Liver (tissue), 9 donors: ENCODE measurements around the gene FIGNL1. TPM values are rescaled to one million over a fixed set of nuclear protein-coding genes. Genes with fewer than 3 reads are reported as not detected.

Experiments used
- DNase-seq: peaks from one replicate; pipeline ENCODE4 v3.0.0-alpha.2; 2017; ENCODE audit warnings: low spot score
- H3K27ac ChIP-seq, 2 donors: one replicate each; pipeline ENCODE4 v1.7.0; 2013; ENCODE audit warnings: inconsistent platforms in 2 of 2, low read length in 2 of 2, control low read depth in 1 of 2, low read depth in 1 of 2, mild to moderate bottlenecking in 1 of 2
- H3K27me3 ChIP-seq, 4 donors: one replicate each; pipeline versions ENCODE4 v1.6.1 to v1.7.0; 2013; ENCODE audit warnings: low read length in 3 of 4, inconsistent platforms in 1 of 4, mild to moderate bottlenecking in 1 of 4, moderate library complexity in 1 of 4; ENCODE audit not compliant: control insufficient read depth in 4 of 4, insufficient read depth in 4 of 4
- H3K36me3 ChIP-seq, 4 donors: one replicate each; pipeline versions ENCODE4 v1.6.1 to v1.7.0; 2013; ENCODE audit warnings: low read length in 3 of 4, mild to moderate bottlenecking in 3 of 4, low read depth in 1 of 4, moderate library complexity in 1 of 4; ENCODE audit not compliant: control insufficient read depth in 4 of 4, insufficient read depth in 3 of 4
- H3K4me1 ChIP-seq, 4 donors: one replicate each; pipeline versions ENCODE4 v1.6.1 to v1.7.0; 2013; ENCODE audit warnings: low read length in 3 of 4, mild to moderate bottlenecking in 3 of 4, moderate library complexity in 1 of 4; ENCODE audit not compliant: control insufficient read depth in 4 of 4, insufficient read depth in 4 of 4
- H3K4me3 ChIP-seq, 3 donors: one replicate each; pipeline versions ENCODE4 v1.6.1 to v1.7.0; 2013; ENCODE audit warnings: low read length in 3 of 3, control low read depth in 1 of 3, low read depth in 1 of 3, mild to moderate bottlenecking in 1 of 3
- H3K9ac ChIP-seq, 2 donors: one replicate each; pipeline ENCODE4 v1.7.0; 2013; ENCODE audit warnings: low read length in 2 of 2, mild to moderate bottlenecking in 2 of 2, moderate library complexity in 2 of 2, control low read depth in 1 of 2, low read depth in 1 of 2
- H3K9me3 ChIP-seq, 4 donors: one replicate each; pipeline versions ENCODE4 v1.6.1 to v1.7.0; 2013; ENCODE audit warnings: low read length in 3 of 4; ENCODE audit not compliant: control insufficient read depth in 4 of 4
- EGR1 ChIP-seq, 2 donors: IDR thresholded peaks; 2 replicates each; pipeline ENCODE4 v1.6.1; 2016 to 2018; ENCODE audit warnings: antibody characterized with exemption in 2 of 2, low read depth in 2 of 2
- FOXA1 ChIP-seq: IDR thresholded peaks from 2 replicates; pipeline ENCODE4 v1.6.1; 2016; ENCODE audit warnings: antibody characterized with exemption
- FOXA2 ChIP-seq: IDR thresholded peaks from 2 replicates; pipeline ENCODE4 v1.6.1; 2016; ENCODE audit warnings: antibody characterized with exemption
- GABPA ChIP-seq, 2 donors: IDR thresholded peaks in 1 of 2; conservative IDR thresholded peaks in 1 of 2; 2 replicates each; pipeline ENCODE4 v1.6.1; 2016; ENCODE audit warnings: antibody characterized with exemption in 2 of 2, mild to moderate bottlenecking in 1 of 2, moderate library complexity in 1 of 2
- HNF4A ChIP-seq, 2 donors: conservative IDR thresholded peaks; 2 replicates each; pipeline ENCODE4 v1.6.1; 2016; ENCODE audit warnings: antibody characterized with exemption in 2 of 2, mild to moderate bottlenecking in 2 of 2
- HNF4G ChIP-seq: IDR thresholded peaks from 2 replicates; pipeline ENCODE4 v1.6.1; 2016; ENCODE audit warnings: antibody characterized with exemption
- JUND ChIP-seq, 2 donors: IDR thresholded peaks; 2 replicates each; pipeline ENCODE4 v1.6.1; 2016; ENCODE audit warnings: antibody characterized with exemption in 2 of 2
- NR2F2 ChIP-seq: IDR thresholded peaks from 2 replicates; pipeline ENCODE4 v1.6.1; 2016; ENCODE audit warnings: antibody characterized with exemption
- RAD21 ChIP-seq, 2 donors: IDR thresholded peaks; 2 replicates each; pipeline ENCODE4 v1.6.1; 2016; ENCODE audit warnings: antibody characterized with exemption in 2 of 2, mild to moderate bottlenecking in 2 of 2
- RXRA ChIP-seq, 2 donors: IDR thresholded peaks; 2 replicates each; pipeline ENCODE4 v1.6.1; 2017 to 2018; ENCODE audit warnings: antibody characterized with exemption in 2 of 2, mild to moderate bottlenecking in 1 of 2
- SP1 ChIP-seq: IDR thresholded peaks from 2 replicates; pipeline ENCODE4 v1.6.1; 2018; ENCODE audit warnings: antibody characterized with exemption, mild to moderate bottlenecking
- TAF1 ChIP-seq: conservative IDR thresholded peaks from 2 replicates; pipeline ENCODE4 v1.6.1; 2016; ENCODE audit warnings: antibody characterized with exemption, mild to moderate bottlenecking
- YY1 ChIP-seq: IDR thresholded peaks from 2 replicates; pipeline ENCODE4 v1.6.1; 2016; ENCODE audit warnings: antibody characterized with exemption, mild to moderate bottlenecking
- WGBS: extraction: QIAGEN DNeasy Blood & Tissue Kit; methylation state at CpG from one replicate; pipeline ENCODE4 v1.1.7; 2013; 5-methylcytosine and 5-hydroxymethylcytosine counted together
- polyA plus RNA-seq, 2 donors: library from polyadenylated mRNA; stranded (reverse) in 1 of 2; unstranded in 1 of 2; fragments of 200-250 nt in 1 of 2; fragments of >200 nt in 1 of 2; fragmentation: Nextera tagmentation in 1 of 2; extraction: Ambion mirVana in 1 of 2; gene quantifications; one replicate each; pipeline versions ENCODE4 v1.2.1 to v1.2.3, GENCODE V29; 2013 to 2015
- total RNA-seq, 2 donors: library from RNA; depleted of rRNA; stranded (reverse); fragments of >200 nt; gene quantifications; one replicate each; pipeline ENCODE4 v1.2.3, GENCODE V29; 2014
- TF ChIP-seq, protein P1 (sequence below): IDR thresholded peaks from 2 replicates; pipeline ENCODE4 v1.6.1; 2016; ENCODE audit warnings: antibody characterized with exemption
- TF ChIP-seq, protein P2 (sequence below): fragments of 150-350 bp; IDR thresholded peaks from 2 replicates; pipeline ENCODE4 v1.5.1; 2017; ENCODE audit warnings: improper control_type of control experiment, low read depth, low read length; ENCODE audit not compliant: missing input control
- TF ChIP-seq, protein P3 (sequence below): IDR thresholded peaks from 2 replicates; pipeline ENCODE4 v1.6.1; 2016; ENCODE audit warnings: antibody characterized with exemption
- TF ChIP-seq, protein P4 (sequence below): IDR thresholded peaks from 2 replicates; pipeline ENCODE4 v1.6.1; 2016; ENCODE audit warnings: antibody characterized with exemption
- TF ChIP-seq, protein P5 (sequence below): IDR thresholded peaks from 2 replicates; pipeline ENCODE4 v1.6.1; 2016; ENCODE audit warnings: antibody characterized with exemption, mild to moderate bottlenecking
- donor health status: healthy.
- donor health status: healthy.
- donor health status: healthy.
- donor health status: healthy.
- donor health status: healthy.

FIGNL1 gene
- total and polyA plus RNA-seq, 4 donors: 1.2 to 13.2 (median 3.3) TPM

DNA sequence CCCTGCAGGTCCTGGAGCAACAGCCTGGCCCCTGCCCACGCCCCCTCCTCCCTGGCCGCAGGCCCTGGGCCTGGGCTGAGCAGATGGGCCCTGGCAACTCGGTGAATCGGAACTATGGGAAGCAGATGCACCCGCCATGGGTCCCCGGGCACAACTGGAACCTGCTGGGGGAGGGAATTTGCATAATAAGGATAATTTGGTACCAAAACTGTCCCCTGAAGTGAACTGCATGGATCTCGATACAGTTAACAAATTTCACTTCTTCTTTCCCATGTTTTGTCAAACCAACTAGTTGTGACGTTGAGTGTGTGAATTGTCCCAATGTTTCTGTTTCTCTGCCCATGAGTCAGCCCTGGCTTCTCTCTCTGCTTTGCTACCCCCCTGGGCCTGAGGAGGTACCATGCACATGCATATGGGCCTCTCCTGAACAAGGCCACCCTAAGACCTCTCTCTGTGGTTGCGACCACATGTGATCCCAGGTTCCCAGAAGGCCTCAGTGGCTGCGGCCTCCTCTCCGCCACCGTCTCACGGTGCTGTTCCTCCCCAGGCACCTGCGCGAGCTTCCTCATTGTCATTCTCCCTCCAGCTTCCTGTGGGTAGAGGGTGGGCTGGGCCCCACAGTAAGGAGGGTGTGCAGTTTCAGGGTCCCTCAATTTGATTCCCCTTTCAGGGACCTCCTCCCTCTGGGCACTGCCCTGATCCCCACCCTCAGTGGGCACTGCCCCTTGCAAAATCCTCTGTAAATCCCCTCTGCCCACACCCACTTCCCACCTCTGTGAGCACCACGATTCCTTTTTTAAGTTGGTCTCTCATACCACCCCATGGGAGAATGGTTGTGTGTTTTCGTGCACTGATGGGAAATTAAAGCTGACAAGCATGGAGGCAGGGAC, 40.0 kb downstream of the FIGNL1 start:
- H3K4me1 ChIP-seq: no peaks in the 10 kb centered on the region
- DNase-seq: no peak
- H3K9ac ChIP-seq: no peak overlapping the region
- no peaks in the 10 kb centered on the region for H3K9me3 ChIP-seq
- H3K27me3 ChIP-seq: peaks cover 0 to 5% (median 0%) of the 10 kb centered on the region in 4 donors
- no peak overlapping the region for H3K4me3 ChIP-seq
- WGBS: 84% methylated on average over 17 of the region's 17 CpGs
- no peak overlapping the region for H3K27ac ChIP-seq
- no peaks in the 10 kb centered on the region for H3K36me3 ChIP-seq
- TF ChIP-seq HNF4A (conservative IDR thresholded peaks at IDR 0.05) (no peak), SP1 (no peak), FOXA1 (no peak), EGR1 (IDR thresholded peaks at IDR 0.05; ENCODE audit: low read depth in 2 of 2) (no peak), FOXA2 (no peak), GABPA (IDR thresholded peaks at IDR 0.05 in 1 of 2, conservative IDR thresholded peaks at IDR 0.05 in 1 of 2) (no peak), TAF1 (no peak), JUND (IDR thresholded peaks at IDR 0.05) (no peak), RAD21 (IDR thresholded peaks at IDR 0.05) (no peak), RXRA (IDR thresholded peaks at IDR 0.05) (no peak), HNF4G (no peak), YY1 (no peak), NR2F2 (no peak)
- TF ChIP-seq, protein P1, sequence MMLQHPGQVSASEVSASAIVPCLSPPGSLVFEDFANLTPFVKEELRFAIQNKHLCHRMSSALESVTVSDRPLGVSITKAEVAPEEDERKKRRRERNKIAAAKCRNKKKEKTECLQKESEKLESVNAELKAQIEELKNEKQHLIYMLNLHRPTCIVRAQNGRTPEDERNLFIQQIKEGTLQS: no peak
- TF ChIP-seq, protein P2, sequence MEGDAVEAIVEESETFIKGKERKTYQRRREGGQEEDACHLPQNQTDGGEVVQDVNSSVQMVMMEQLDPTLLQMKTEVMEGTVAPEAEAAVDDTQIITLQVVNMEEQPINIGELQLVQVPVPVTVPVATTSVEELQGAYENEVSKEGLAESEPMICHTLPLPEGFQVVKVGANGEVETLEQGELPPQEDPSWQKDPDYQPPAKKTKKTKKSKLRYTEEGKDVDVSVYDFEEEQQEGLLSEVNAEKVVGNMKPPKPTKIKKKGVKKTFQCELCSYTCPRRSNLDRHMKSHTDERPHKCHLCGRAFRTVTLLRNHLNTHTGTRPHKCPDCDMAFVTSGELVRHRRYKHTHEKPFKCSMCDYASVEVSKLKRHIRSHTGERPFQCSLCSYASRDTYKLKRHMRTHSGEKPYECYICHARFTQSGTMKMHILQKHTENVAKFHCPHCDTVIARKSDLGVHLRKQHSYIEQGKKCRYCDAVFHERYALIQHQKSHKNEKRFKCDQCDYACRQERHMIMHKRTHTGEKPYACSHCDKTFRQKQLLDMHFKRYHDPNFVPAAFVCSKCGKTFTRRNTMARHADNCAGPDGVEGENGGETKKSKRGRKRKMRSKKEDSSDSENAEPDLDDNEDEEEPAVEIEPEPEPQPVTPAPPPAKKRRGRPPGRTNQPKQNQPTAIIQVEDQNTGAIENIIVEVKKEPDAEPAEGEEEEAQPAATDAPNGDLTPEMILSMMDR: no peak
- TF ChIP-seq, protein P3, sequence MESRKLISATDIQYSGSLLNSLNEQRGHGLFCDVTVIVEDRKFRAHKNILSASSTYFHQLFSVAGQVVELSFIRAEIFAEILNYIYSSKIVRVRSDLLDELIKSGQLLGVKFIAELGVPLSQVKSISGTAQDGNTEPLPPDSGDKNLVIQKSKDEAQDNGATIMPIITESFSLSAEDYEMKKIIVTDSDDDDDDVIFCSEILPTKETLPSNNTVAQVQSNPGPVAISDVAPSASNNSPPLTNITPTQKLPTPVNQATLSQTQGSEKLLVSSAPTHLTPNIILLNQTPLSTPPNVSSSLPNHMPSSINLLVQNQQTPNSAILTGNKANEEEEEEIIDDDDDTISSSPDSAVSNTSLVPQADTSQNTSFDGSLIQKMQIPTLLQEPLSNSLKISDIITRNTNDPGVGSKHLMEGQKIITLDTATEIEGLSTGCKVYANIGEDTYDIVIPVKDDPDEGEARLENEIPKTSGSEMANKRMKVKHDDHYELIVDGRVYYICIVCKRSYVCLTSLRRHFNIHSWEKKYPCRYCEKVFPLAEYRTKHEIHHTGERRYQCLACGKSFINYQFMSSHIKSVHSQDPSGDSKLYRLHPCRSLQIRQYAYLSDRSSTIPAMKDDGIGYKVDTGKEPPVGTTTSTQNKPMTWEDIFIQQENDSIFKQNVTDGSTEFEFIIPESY: no peak
- TF ChIP-seq, protein P4, sequence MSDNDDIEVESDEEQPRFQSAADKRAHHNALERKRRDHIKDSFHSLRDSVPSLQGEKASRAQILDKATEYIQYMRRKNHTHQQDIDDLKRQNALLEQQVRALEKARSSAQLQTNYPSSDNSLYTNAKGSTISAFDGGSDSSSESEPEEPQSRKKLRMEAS: no peak
- TF ChIP-seq, protein P5, sequence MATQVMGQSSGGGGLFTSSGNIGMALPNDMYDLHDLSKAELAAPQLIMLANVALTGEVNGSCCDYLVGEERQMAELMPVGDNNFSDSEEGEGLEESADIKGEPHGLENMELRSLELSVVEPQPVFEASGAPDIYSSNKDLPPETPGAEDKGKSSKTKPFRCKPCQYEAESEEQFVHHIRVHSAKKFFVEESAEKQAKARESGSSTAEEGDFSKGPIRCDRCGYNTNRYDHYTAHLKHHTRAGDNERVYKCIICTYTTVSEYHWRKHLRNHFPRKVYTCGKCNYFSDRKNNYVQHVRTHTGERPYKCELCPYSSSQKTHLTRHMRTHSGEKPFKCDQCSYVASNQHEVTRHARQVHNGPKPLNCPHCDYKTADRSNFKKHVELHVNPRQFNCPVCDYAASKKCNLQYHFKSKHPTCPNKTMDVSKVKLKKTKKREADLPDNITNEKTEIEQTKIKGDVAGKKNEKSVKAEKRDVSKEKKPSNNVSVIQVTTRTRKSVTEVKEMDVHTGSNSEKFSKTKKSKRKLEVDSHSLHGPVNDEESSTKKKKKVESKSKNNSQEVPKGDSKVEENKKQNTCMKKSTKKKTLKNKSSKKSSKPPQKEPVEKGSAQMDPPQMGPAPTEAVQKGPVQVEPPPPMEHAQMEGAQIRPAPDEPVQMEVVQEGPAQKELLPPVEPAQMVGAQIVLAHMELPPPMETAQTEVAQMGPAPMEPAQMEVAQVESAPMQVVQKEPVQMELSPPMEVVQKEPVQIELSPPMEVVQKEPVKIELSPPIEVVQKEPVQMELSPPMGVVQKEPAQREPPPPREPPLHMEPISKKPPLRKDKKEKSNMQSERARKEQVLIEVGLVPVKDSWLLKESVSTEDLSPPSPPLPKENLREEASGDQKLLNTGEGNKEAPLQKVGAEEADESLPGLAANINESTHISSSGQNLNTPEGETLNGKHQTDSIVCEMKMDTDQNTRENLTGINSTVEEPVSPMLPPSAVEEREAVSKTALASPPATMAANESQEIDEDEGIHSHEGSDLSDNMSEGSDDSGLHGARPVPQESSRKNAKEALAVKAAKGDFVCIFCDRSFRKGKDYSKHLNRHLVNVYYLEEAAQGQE: no peak
